H9 (cell line): ENCODE results near the gene MTARC2. TPM values are rescaled to one million over a fixed set of nuclear protein-coding genes. Genes with fewer than 3 reads are reported as not detected.

ENCODE experiments used
- DNase-seq: peaks from one replicate; pipeline ENCODE4 v3.0.0-alpha.2; 2017
- H2AFZ ChIP-seq: one replicate; pipeline ENCODE4 v1.6.1; 2013; ENCODE audit warnings: mild to moderate bottlenecking, low read length, control low read depth, moderate library complexity
- H2AK5ac ChIP-seq: 2 replicates; pipeline ENCODE4 v1.6.1; 2013; ENCODE audit warnings: low read length, control low read depth, mixed read lengths; ENCODE audit not compliant: insufficient read length
- H2BK120ac ChIP-seq: one replicate; pipeline ENCODE4 v1.6.1; 2013; ENCODE audit warnings: low read depth, mild to moderate bottlenecking, low read length, control low read depth, inconsistent platforms; ENCODE audit not compliant: poor library complexity, severe bottlenecking
- H2BK12ac ChIP-seq: 2 replicates; pipeline ENCODE4 v1.6.1; 2013; ENCODE audit warnings: low read length, control low read depth, mixed read lengths, low read depth; ENCODE audit not compliant: insufficient read length
- H2BK15ac ChIP-seq: 2 replicates; pipeline ENCODE4 v1.6.1; 2013; ENCODE audit warnings: low read depth, low read length, control low read depth
- H2BK20ac ChIP-seq: one replicate; pipeline ENCODE4 v1.6.1; 2013; ENCODE audit warnings: low read depth, mild to moderate bottlenecking, low read length, control low read depth, inconsistent platforms; ENCODE audit not compliant: poor library complexity, severe bottlenecking
- H2BK5ac ChIP-seq: 2 replicates; pipeline ENCODE4 v1.6.1; 2013; ENCODE audit warnings: low read length, control low read depth, mixed read lengths; ENCODE audit not compliant: insufficient read length
- H3K14ac ChIP-seq: 2 replicates; pipeline ENCODE4 v1.6.1; 2013; ENCODE audit warnings: low read length, control low read depth; ENCODE audit not compliant: insufficient read depth
- H3K18ac ChIP-seq: 2 replicates; pipeline ENCODE4 v1.6.1; 2013; ENCODE audit warnings: low read depth, mild to moderate bottlenecking, mixed read lengths, low read length, control low read depth; ENCODE audit not compliant: insufficient read length
- H3K23ac ChIP-seq: 2 replicates; pipeline ENCODE4 v1.6.1; 2013; ENCODE audit warnings: low read length, control low read depth, mixed read lengths, low read depth; ENCODE audit not compliant: insufficient read length
- H3K23me2 ChIP-seq: 2 replicates; pipeline ENCODE4 v1.6.1; 2013; ENCODE audit warnings: low read depth, mild to moderate bottlenecking, mixed read lengths, low read length, control low read depth; ENCODE audit not compliant: insufficient read length, poor library complexity, severe bottlenecking
- H3K27ac ChIP-seq: 2 replicates; pipeline ENCODE4 v1.5.1; 2013; ENCODE audit warnings: low read length, control low read depth, mixed read lengths, low read depth; ENCODE audit not compliant: insufficient read length
- H3K27me3 ChIP-seq: 2 replicates; pipeline ENCODE4 v1.6.1; 2013; ENCODE audit warnings: low read length, control low read depth, inconsistent platforms; ENCODE audit not compliant: insufficient read depth
- H3K4ac ChIP-seq: 2 replicates; pipeline ENCODE4 v1.6.1; 2013; ENCODE audit warnings: low read depth, mild to moderate bottlenecking, control low read depth, inconsistent platforms, low read length, moderate library complexity
- H3K4me1 ChIP-seq: 2 replicates; pipeline ENCODE4 v1.6.1; 2013; ENCODE audit warnings: low read length, control low read depth, inconsistent platforms; ENCODE audit not compliant: insufficient read depth
- H3K4me2 ChIP-seq: 2 replicates; pipeline ENCODE4 v1.6.1; 2013; ENCODE audit warnings: low read length, control low read depth, mixed read lengths; ENCODE audit not compliant: insufficient read length, insufficient read depth
- H3K56ac ChIP-seq: 2 replicates; pipeline ENCODE4 v1.6.1; 2013; ENCODE audit warnings: low read depth, mild to moderate bottlenecking, mixed read lengths, low read length, control low read depth; ENCODE audit not compliant: insufficient read length
- H3K79me1 ChIP-seq: 2 replicates; pipeline ENCODE4 v1.6.1; 2013; ENCODE audit warnings: low read depth, mild to moderate bottlenecking, moderate library complexity, low read length, control low read depth, inconsistent platforms; ENCODE audit not compliant: insufficient read depth, poor library complexity, severe bottlenecking
- H3K79me2 ChIP-seq: 2 replicates; pipeline ENCODE4 v1.6.1; 2013; ENCODE audit warnings: low read length, control low read depth, inconsistent platforms; ENCODE audit not compliant: insufficient read depth
- H3K9ac ChIP-seq: 2 replicates; pipeline ENCODE4 v1.6.1; 2013; ENCODE audit warnings: low read length, control low read depth, mixed read lengths; ENCODE audit not compliant: insufficient read length; ENCODE audit errors: extremely low read depth
- H3K9me3 ChIP-seq: one replicate; pipeline ENCODE4 v1.6.1; 2013; ENCODE audit warnings: low read depth, low read length, inconsistent platforms; ENCODE audit not compliant: control insufficient read depth
- H3T11ph ChIP-seq: one replicate; pipeline ENCODE4 v1.6.1; 2013; ENCODE audit warnings: mild to moderate bottlenecking, low read length, control low read depth, inconsistent platforms
- H4K20me1 ChIP-seq: one replicate; pipeline ENCODE4 v1.6.1; 2013; ENCODE audit not compliant: control insufficient read depth, insufficient read length, insufficient read depth
- H4K5ac ChIP-seq: 2 replicates; pipeline ENCODE4 v1.6.1; 2013; ENCODE audit warnings: low read depth, mild to moderate bottlenecking, mixed read lengths, low read length, control low read depth; ENCODE audit not compliant: insufficient read length
- H4K8ac ChIP-seq: replicated peaks from 2 replicates; pipeline ENCODE4 v1.6.1; 2013; ENCODE audit warnings: low read length, control low read depth, mixed read lengths, low read depth; ENCODE audit not compliant: insufficient read length
- H4K91ac ChIP-seq: 2 replicates; pipeline ENCODE4 v1.6.1; 2013; ENCODE audit warnings: low read depth, mild to moderate bottlenecking, moderate library complexity, mixed read lengths, low read length, control low read depth; ENCODE audit not compliant: insufficient read length
- H3K27ac Mint-ChIP-seq, 3 experiments: 2 replicates in 2 of 3; 3 replicates in 1 of 3; pipeline ENCODE4 v1.8.0; 2020 to 2021; ENCODE audit warnings: mixed read lengths in 3 of 3, mild to moderate bottlenecking in 1 of 3, moderate library complexity in 1 of 3
- H3K27me3 Mint-ChIP-seq: 2 replicates; pipeline ENCODE4 v1.8.0; 2021; ENCODE audit warnings: low read depth, mild to moderate bottlenecking, moderate library complexity, mixed read lengths
- H3K36me3 Mint-ChIP-seq, 3 experiments: 2 replicates in 2 of 3; 3 replicates in 1 of 3; pipeline ENCODE4 v1.8.0; 2020 to 2021; ENCODE audit warnings: low read depth in 3 of 3, mixed read lengths in 3 of 3; ENCODE audit not compliant: insufficient read depth in 1 of 3
- H3K4me1 Mint-ChIP-seq, 2 experiments: 2 replicates each; pipeline ENCODE4 v1.8.0; 2020; ENCODE audit warnings: mixed read lengths in 2 of 2
- H3K4me3 Mint-ChIP-seq, 2 experiments: 2 replicates in 1 of 2; 3 replicates in 1 of 2; pipeline ENCODE4 v1.8.0; 2020 to 2021; ENCODE audit warnings: mild to moderate bottlenecking in 2 of 2, mixed read lengths in 2 of 2, moderate library complexity in 1 of 2
- H3K9me3 Mint-ChIP-seq, 2 experiments: 2 replicates in 1 of 2; 3 replicates in 1 of 2; pipeline ENCODE4 v1.8.0; 2020; ENCODE audit warnings: mild to moderate bottlenecking in 2 of 2, mixed read lengths in 2 of 2, moderate library complexity in 1 of 2
- WGBS: extraction: QIAGEN DNeasy Blood & Tissue Kit; methylation state at CpG from one replicate; pipeline ENCODE4 v1.1.7; 2013; ENCODE audit warnings: missing lambda C conversion rate, low lambda C conversion rate, mixed read lengths; ENCODE audit not compliant: insufficient read length; ENCODE audit errors: extremely low coverage; 5-methylcytosine and 5-hydroxymethylcytosine counted together
- total RNA-seq: library from RNA; stranded (reverse); gene quantifications from 2 replicates; pipeline ENCODE4 v1.2.1, GENCODE V29; 2021
- TF ChIP-seq, protein P1 (sequence below): fragments of 200-600 bp; sonication (generic); conservative IDR thresholded peaks from 3 replicates; pipeline ENCODE4 v1.8.0; 2021; ENCODE audit warnings: antibody characterized with exemption, mild to moderate bottlenecking

The MTARC2 gene
- total RNA-seq, 1 experiment from 2014 or later, result 7.7 TPM

DNA sequence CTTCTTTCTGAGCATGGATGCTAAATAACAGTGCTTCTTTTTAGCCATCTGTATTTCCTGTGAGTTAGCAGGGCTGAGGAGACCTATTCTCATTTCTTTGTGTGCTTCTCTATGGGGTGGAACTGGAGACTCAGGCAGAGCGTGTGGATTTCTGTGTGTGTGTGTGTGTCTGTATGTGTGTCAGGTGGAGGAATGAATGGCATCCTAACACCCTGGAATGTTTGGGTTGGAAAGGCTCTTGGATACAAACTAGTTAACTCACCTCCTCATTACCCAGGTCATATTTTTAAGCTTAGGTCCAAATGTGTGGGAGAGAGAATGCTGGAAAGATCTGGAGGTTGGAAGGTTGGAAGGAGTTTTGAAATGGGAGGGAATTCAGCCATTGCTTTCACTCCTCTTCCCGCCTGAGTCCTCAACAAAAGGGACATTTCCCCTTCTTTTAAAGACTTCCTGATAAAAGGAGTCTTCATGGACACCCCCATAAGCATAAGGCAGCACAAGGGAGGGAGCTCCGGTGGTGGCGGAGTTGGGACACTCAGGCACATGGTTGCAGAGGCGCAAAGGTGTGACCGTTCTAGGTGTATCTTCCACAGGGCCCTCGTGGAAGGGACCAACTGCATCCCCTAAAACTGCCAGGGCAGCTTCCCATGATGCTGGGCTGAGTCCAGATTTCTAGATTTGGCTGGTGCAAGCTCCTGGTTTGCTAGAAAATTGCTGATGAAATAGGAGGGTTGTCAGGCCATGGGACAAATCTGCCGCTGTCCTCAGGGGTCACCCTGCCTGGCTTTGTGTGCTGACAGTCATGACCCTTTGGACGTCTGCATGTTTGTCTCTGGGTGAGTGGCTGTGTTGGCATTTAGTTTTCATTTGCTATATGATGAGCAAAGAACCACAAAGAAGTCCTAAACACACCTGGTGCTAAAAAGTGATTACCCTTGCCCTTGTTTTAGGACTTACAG lies 76.2 kb downstream of the MTARC2 start:
- H3K4me3 Mint-ChIP-seq, result no peak overlapping the region
- no peaks in the 10 kb centered on the region for H3K9me3 Mint-ChIP-seq
- Histone ChIP-seq H3K23ac (no peak overlapping the region), H2BK5ac (no peak overlapping the region), H3K79me1 (no peaks in the 10 kb centered on the region), H3K27me3 (no peaks in the 10 kb centered on the region), H2AK5ac (no peak overlapping the region), H3K9ac (no peak overlapping the region), H3K79me2 (no peaks in the 10 kb centered on the region), H3K4me2 (no peak overlapping the region), H3K4me1 (no peaks in the 10 kb centered on the region; the same call in 1 of the 2 replicates), H2BK120ac (no peak overlapping the region), H3K14ac (no peak overlapping the region), H3K18ac (no peak overlapping the region), H4K8ac (no peak overlapping the region), H4K20me1 (no peaks in the 10 kb centered on the region), H3T11ph (no peak overlapping the region), H4K91ac (no peak overlapping the region), H3K9me3 (no peaks in the 10 kb centered on the region), H2BK20ac (no peak overlapping the region), H3K56ac (no peak overlapping the region), H3K23me2 (no peaks in the 10 kb centered on the region), H4K5ac (no peak overlapping the region), H3K4ac (no peak overlapping the region), H2BK12ac (no peak overlapping the region), H2AFZ (no peak overlapping the region), H2BK15ac (no peak overlapping the region), H3K27ac (no peak overlapping the region)
- no CpG with 5 or more reads among the region's 9 CpGs for WGBS
- peak overlapping the region in 1 of 3 experiments; percentile 1; a peak in 1 of 7 replicates for H3K27ac Mint-ChIP-seq
- DNase-seq, result no peak
- TF ChIP-seq, protein P1, sequence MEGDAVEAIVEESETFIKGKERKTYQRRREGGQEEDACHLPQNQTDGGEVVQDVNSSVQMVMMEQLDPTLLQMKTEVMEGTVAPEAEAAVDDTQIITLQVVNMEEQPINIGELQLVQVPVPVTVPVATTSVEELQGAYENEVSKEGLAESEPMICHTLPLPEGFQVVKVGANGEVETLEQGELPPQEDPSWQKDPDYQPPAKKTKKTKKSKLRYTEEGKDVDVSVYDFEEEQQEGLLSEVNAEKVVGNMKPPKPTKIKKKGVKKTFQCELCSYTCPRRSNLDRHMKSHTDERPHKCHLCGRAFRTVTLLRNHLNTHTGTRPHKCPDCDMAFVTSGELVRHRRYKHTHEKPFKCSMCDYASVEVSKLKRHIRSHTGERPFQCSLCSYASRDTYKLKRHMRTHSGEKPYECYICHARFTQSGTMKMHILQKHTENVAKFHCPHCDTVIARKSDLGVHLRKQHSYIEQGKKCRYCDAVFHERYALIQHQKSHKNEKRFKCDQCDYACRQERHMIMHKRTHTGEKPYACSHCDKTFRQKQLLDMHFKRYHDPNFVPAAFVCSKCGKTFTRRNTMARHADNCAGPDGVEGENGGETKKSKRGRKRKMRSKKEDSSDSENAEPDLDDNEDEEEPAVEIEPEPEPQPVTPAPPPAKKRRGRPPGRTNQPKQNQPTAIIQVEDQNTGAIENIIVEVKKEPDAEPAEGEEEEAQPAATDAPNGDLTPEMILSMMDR, result no peak
- H3K27me3 Mint-ChIP-seq, result no peaks in the 10 kb centered on the region; the same call in none of the 2 replicates
- H3K4me1 Mint-ChIP-seq, result peaks cover 12 to 22% of the 10 kb centered on the region in 2 experiments
- H3K36me3 Mint-ChIP-seq, result peaks cover 4 to 11% (median 4%) of the 10 kb centered on the region in 3 experiments; a peak in 5 of 7 replicates
